AG04450 (cell line): Measurements from ENCODE around the gene NCOA1. TPM values are rescaled to one million over a fixed set of nuclear protein-coding genes. Genes with fewer than 3 reads are reported as not detected.

ENCODE experiments used
- CTCF ChIA-PET: fragments of 300-600, 350-600 bp; formaldehyde crosslinking; extraction: SDS; loops from one replicate; lab custom pipeline; 2022; ENCODE audit warnings: antibody characterized with exemption, inconsistent platforms; lab: Charles Lee
- POLR2A ChIA-PET: fragments of 350-600 bp; formaldehyde crosslinking; extraction: SDS; loops from one replicate; lab custom pipeline; 2021; ENCODE audit warnings: antibody characterized with exemption, inconsistent platforms; lab: Yijun Ruan, JAX
- DNase-seq: peaks from one replicate; pipeline ENCODE4 v3.0.0-alpha.2; 2011; ENCODE audit warnings: low read depth, low spot score
- H3K27ac ChIP-seq: one replicate; pipeline ENCODE4 v1.5.1; 2012; ENCODE audit warnings: low read depth, low read length, control low read depth
- H3K27me3 ChIP-seq: one replicate; pipeline ENCODE4 v1.6.0; 2012; ENCODE audit warnings: low read length; ENCODE audit not compliant: control insufficient read depth, insufficient read depth
- H3K4me3 ChIP-seq: 2 replicates; pipeline ENCODE4 v1.5.1; 2011; ENCODE audit warnings: mild to moderate bottlenecking, low read depth, low read length, control low read depth
- H3K9me3 ChIP-seq: 2 replicates; pipeline ENCODE4 v1.5.1; 2012; ENCODE audit warnings: low read length; ENCODE audit not compliant: control insufficient read depth, insufficient read depth
- polyA plus RNA-seq: library from polyadenylated mRNA; depleted of rRNA; stranded (reverse); fragments of >200 nt; gene quantifications from 2 replicates; pipeline ENCODE4 v1.2.3, GENCODE V29; 2011
- TF ChIP-seq, protein P1 (sequence below): IDR thresholded peaks from 2 replicates; pipeline ENCODE4 v1.5.1; 2011; ENCODE audit warnings: low read depth, low read length, control low read depth, inconsistent platforms

Gene NCOA1
- polyA plus RNA-seq, 1 experiment = 20.8 TPM

GRCh38 chr2:24552836-24553235, 61.8 kb downstream of the NCOA1 start:
- no peak overlapping the region for H3K4me3 ChIP-seq
- H3K27me3 ChIP-seq = no peaks in the 10 kb centered on the region
- DNase-seq = no peak
- ChIA-PET POLR2A (no interaction called here), CTCF (no interaction called here)
- TF ChIP-seq, protein P1, sequence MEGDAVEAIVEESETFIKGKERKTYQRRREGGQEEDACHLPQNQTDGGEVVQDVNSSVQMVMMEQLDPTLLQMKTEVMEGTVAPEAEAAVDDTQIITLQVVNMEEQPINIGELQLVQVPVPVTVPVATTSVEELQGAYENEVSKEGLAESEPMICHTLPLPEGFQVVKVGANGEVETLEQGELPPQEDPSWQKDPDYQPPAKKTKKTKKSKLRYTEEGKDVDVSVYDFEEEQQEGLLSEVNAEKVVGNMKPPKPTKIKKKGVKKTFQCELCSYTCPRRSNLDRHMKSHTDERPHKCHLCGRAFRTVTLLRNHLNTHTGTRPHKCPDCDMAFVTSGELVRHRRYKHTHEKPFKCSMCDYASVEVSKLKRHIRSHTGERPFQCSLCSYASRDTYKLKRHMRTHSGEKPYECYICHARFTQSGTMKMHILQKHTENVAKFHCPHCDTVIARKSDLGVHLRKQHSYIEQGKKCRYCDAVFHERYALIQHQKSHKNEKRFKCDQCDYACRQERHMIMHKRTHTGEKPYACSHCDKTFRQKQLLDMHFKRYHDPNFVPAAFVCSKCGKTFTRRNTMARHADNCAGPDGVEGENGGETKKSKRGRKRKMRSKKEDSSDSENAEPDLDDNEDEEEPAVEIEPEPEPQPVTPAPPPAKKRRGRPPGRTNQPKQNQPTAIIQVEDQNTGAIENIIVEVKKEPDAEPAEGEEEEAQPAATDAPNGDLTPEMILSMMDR = no peak
- no peaks in the 10 kb centered on the region; the same call in 1 of the 2 replicates for H3K9me3 ChIP-seq
- H3K27ac ChIP-seq = no peak overlapping the region

DNA sequence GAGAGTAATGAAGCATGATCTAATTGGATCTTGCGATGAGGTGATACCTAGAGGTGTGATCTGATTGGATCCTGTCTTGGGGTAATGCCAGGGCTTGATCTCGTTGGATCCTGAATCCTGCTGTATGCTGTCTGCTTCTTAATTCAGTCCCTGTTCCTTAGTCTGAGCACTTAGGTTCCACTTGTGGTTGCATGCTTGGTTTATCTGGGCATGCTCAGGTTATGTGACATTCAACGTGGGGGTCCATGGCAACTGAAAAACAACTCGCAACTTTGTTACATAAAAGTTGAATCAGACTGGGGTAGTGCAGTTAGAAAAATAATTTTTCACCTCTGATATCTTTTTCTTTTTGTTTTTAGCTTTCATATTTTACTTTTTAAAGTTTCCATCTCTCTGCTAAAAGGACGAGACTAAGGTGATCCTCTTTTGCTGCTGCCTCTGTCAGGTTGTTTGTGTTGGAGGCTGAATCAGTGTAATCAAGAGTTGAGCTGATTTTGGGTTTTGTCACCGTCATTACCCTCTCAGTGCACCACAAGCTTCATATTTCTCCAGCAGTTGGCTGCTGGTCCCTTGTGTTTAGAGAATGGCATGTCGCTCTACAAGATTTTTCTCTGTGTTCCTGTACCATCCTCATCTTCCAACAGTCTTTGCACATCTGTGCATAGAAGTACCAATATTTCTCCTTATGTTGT, 67.9 kb downstream of the NCOA1 start:
- Histone ChIP-seq H3K27me3 (no peaks in the 10 kb centered on the region), H3K27ac (no peak overlapping the region), H3K9me3 (no peaks in the 10 kb centered on the region), H3K4me3 (no peak overlapping the region)
- POLR2A ChIA-PET = no interaction called here
- CTCF ChIA-PET = no interaction called here
- TF ChIP-seq, protein P1 = no peak
- no peak for DNase-seq

GRCh38 chr2:24559473-24560113, 68.5 kb downstream of the NCOA1 start:
- no peak overlapping the region for H3K27ac ChIP-seq
- no peaks in the 10 kb centered on the region for H3K27me3 ChIP-seq
- DNase-seq = no peak
- ChIA-PET POLR2A (no interaction called here), CTCF (no interaction called here)
- TF ChIP-seq, protein P1 = no peak
- no peak overlapping the region for H3K4me3 ChIP-seq
- H3K9me3 ChIP-seq = no peaks in the 10 kb centered on the region

GRCh38 chr2:24565537-24565936, 74.5 kb downstream of the NCOA1 start:
- TF ChIP-seq, protein P1 = no peak
- Histone ChIP-seq H3K4me3 (no peak overlapping the region), H3K9me3 (peaks cover 13% of the 10 kb centered on the region), H3K27me3 (no peaks in the 10 kb centered on the region), H3K27ac (no peak overlapping the region)
- no peak for DNase-seq
- CTCF ChIA-PET = no interaction called here
- POLR2A ChIA-PET = no interaction called here

- no peak overlapping the region for H3K27ac ChIP-seq
- no peaks in the 10 kb centered on the region for H3K27me3 ChIP-seq
- no peak overlapping the region for H3K4me3 ChIP-seq
- no peak for DNase-seq
- ChIA-PET POLR2A (no interaction called here), CTCF (no interaction called here)
- TF ChIP-seq, protein P1 = no peak
- peaks cover 13% of the 10 kb centered on the region for H3K9me3 ChIP-seq
These were observed 75.2 kb downstream of the NCOA1 start for GRCh38 chr2:24566209-24566608.
